Panc1 (cell line): Measurements from ENCODE around the gene CHCHD3. TPM values are rescaled to one million over a fixed set of nuclear protein-coding genes. Genes with fewer than 3 reads are reported as not detected.

Source experiments
- ATAC-seq: fragments of 200-7000 bp; cut with Tn5 transposase; 2 replicates; pipeline ENCODE4 v1.9.1; 2020; ENCODE audit warnings: mild to moderate bottlenecking, moderate library complexity
- BruUV-seq: library from RNA; stranded (reverse); fragments of 400-500 nt; replicated peaks from 2 replicates; lab custom pipeline; 2021; lab: Mats Ljungman, UMichigan
- CTCF ChIA-PET: fragments of 300-600 bp; sonication (Branson Sonifier 250); formaldehyde crosslinking; loops from one replicate; lab custom pipeline; 2022; ENCODE audit warnings: antibody characterized with exemption; lab: Charles Lee
- POLR2A ChIA-PET: fragments of 300-600 bp; sonication (Branson Sonifier 250); formaldehyde crosslinking; loops from one replicate; lab custom pipeline; 2022; ENCODE audit warnings: antibody characterized with exemption; lab: Charles Lee
- DNase-seq: peaks from one replicate; pipeline ENCODE4 v3.0.0-alpha.2; 2010; ENCODE audit warnings: low read depth, low spot score
- H3K27ac ChIP-seq: 2 replicates; pipeline ENCODE4 v1.5.1; 2011; ENCODE audit warnings: mild to moderate bottlenecking, low read length, inconsistent platforms
- H3K27me3 ChIP-seq: fragments of 200-500 bp; sonication (Bioruptor generic); 2 replicates; pipeline ENCODE4 v1.6.0; 2014; ENCODE audit warnings: low read length, inconsistent platforms; ENCODE audit not compliant: control insufficient read depth, insufficient read depth
- H3K36me3 ChIP-seq: fragments of 200-500 bp; sonication (Bioruptor generic); 2 replicates; pipeline ENCODE4 v1.5.1; 2014; ENCODE audit warnings: inconsistent platforms, mild to moderate bottlenecking, low read length, moderate library complexity; ENCODE audit not compliant: control insufficient read depth, insufficient read depth
- H3K4me1 ChIP-seq: 2 replicates; pipeline ENCODE4 v1.5.1; 2011; ENCODE audit warnings: inconsistent platforms, mild to moderate bottlenecking, low read length, moderate library complexity; ENCODE audit not compliant: control insufficient read depth, insufficient read depth
- H3K4me3 ChIP-seq, 2 experiments: 2 replicates each; pipeline ENCODE4 v1.5.1; 2011 to 2012; ENCODE audit warnings: low read depth in 2 of 2, low read length in 2 of 2, mild to moderate bottlenecking in 2 of 2, inconsistent platforms in 1 of 2, moderate library complexity in 1 of 2
- H3K9me3 ChIP-seq: fragments of 200-500 bp; sonication (Bioruptor generic); 2 replicates; pipeline ENCODE4 v1.5.1; 2014; ENCODE audit warnings: low read depth, mild to moderate bottlenecking, inconsistent platforms, low read length, moderate library complexity; ENCODE audit not compliant: control insufficient read depth, insufficient read depth
- CTCF ChIP-seq: fragments of 450-650 bp; IDR thresholded peaks from 2 replicates; pipeline ENCODE4 v1.5.1; 2017; ENCODE audit warnings: mild to moderate bottlenecking
- POLR2AphosphoS5 ChIP-seq: IDR thresholded peaks from 2 replicates; pipeline ENCODE4 v1.6.1; 2012; ENCODE audit warnings: mild to moderate bottlenecking, low read depth, low read length, moderate library complexity
- REST ChIP-seq, 2 experiments: IDR thresholded peaks; 2 replicates each; pipeline ENCODE4 v1.6.1; 2011 to 2012; ENCODE audit warnings: low read depth in 2 of 2, control low read depth in 1 of 2, low read length in 1 of 2, mild to moderate bottlenecking in 1 of 2, moderate library complexity in 1 of 2; ENCODE audit not compliant: insufficient read depth in 1 of 2
- SIN3A ChIP-seq: IDR thresholded peaks from 2 replicates; pipeline ENCODE4 v1.6.1; 2012; ENCODE audit warnings: low read depth, mild to moderate bottlenecking, low read length, moderate library complexity, borderline replicate concordance; ENCODE audit not compliant: insufficient read depth
- TCF7L2 ChIP-seq: IDR thresholded peaks from 2 replicates; pipeline ENCODE4 v1.6.1; 2011; ENCODE audit warnings: mild to moderate bottlenecking, low read depth, low read length, inconsistent platforms
- in situ Hi-C: cut with HindIII; loops from 2 replicates; pipeline ENCODE4 v1.10.0; 2016; ENCODE audit warnings: low sequenced_read_pairs, low pct_unique_long_range_greater_than_20kb
- intact Hi-C: fragments of 100-400 bp; cut with micrococcal nuclease; formaldehyde crosslinking; loops from one replicate; pipeline ENCODE4 v1.10.0; 2022; ENCODE audit not compliant: unreplicated experiment
- total RNA-seq: library from RNA; stranded (reverse); gene quantifications from one replicate; pipeline ENCODE4 v1.2.1, GENCODE V29; 2021; ENCODE audit not compliant: unreplicated experiment

Gene CHCHD3
- total RNA-seq, 1 experiment from 2014 or later = 109 TPM

GRCh38 chr7:132953468-132953867 lies 128.4 kb downstream of the CHCHD3 start:
- intact Hi-C loops (no loop called here), in situ Hi-C loops (no loop called here)
- Histone ChIP-seq H3K4me1 (no peaks in the 10 kb centered on the region), H3K27me3 (no peaks in the 10 kb centered on the region), H3K27ac (no peak overlapping the region), H3K9me3 (no peaks in the 10 kb centered on the region), H3K4me3 (no peak overlapping the region), H3K36me3 (no peaks in the 10 kb centered on the region)
- ATAC-seq (no peak), DNase-seq (no peak)
- ChIA-PET POLR2A (no interaction called here), CTCF (no interaction called here)
- TF ChIP-seq REST (IDR thresholded peaks at IDR 0.05; ENCODE audit: insufficient read depth in 1 of 2, low read depth in 2 of 2, low read length in 1 of 2) (no peak), CTCF (no peak), TCF7L2 (no peak), POLR2AphosphoS5 (no peak), SIN3A (no peak)
- no TSS peak for BruUV-seq

GRCh38 chr7:132950725-132951124 lies 131.2 kb downstream of the CHCHD3 start:
- no peak for ATAC-seq
- ChIA-PET POLR2A (no interaction called here), CTCF (no interaction called here)
- Histone ChIP-seq H3K4me3 (no peak overlapping the region), H3K27ac (no peak overlapping the region), H3K36me3 (no peaks in the 10 kb centered on the region), H3K27me3 (no peaks in the 10 kb centered on the region), H3K4me1 (no peaks in the 10 kb centered on the region), H3K9me3 (no peaks in the 10 kb centered on the region)
- no TSS peak for BruUV-seq
- TF ChIP-seq SIN3A = no peak
- TF ChIP-seq TCF7L2 = no peak
- no peak for TF ChIP-seq POLR2AphosphoS5
- TF ChIP-seq REST (IDR thresholded peaks at IDR 0.05; ENCODE audit: insufficient read depth in 1 of 2, low read depth in 2 of 2, low read length in 1 of 2) = no peak
- no peak for TF ChIP-seq CTCF
- in situ Hi-C loops = no loop called here
- no peak for DNase-seq
- intact Hi-C loops = no loop called here
